GM12864 (cell line): ENCODE data around the gene TFPI2.

Source experiments
- DNase-seq: peaks from one replicate; pipeline ENCODE4 v3.0.0-alpha.2; 2011; ENCODE audit warnings: low read depth
- H3K4me3 ChIP-seq: 2 replicates; pipeline ENCODE4 v1.5.1; 2011; ENCODE audit warnings: mild to moderate bottlenecking, low read depth, low read length, control low read depth
- TF ChIP-seq, protein P1 (sequence below): IDR thresholded peaks from 2 replicates; pipeline ENCODE4 v1.5.1; 2011; ENCODE audit warnings: low read depth, mild to moderate bottlenecking, moderate library complexity, low read length, control low read depth, inconsistent platforms; ENCODE audit errors: missing control alignments

TFPI2 gene

DNA sequence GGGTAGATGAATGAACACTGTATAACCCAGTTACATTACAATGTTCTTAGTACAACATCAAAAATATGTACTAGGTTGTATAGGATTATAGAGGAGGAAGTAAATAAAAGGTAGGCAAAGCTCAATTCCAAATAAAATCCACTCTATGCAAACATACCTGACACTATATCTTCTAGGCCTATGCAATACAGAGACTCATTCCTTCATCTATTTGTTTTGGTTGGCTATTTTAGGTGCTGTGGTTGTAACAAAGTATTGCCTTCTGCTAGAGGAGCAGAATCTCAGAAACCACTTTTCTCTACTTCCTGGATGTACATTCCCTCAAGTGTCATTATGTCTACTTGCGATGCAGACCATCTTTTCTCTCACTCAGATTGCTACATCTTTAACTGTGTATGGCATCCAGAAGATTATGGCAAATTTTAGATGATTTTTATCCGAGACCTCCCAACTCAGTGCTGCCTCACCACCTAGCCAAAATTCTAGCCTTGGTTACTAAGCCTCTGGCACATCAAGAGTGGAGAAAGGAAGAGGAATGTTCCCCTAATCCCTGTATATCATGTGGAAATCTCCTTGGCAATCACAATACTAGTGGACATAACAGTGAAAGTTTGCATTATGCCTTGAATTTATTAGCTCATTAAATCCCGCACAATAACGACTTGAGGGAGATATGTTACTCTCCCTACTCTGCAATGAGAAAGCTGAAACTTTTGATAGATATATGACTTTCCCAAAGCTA, 5.5 kb upstream of the TFPI2 start:
- H3K4me3 ChIP-seq, result no peak overlapping the region
- DNase-seq, result no peak
- TF ChIP-seq, protein P1, sequence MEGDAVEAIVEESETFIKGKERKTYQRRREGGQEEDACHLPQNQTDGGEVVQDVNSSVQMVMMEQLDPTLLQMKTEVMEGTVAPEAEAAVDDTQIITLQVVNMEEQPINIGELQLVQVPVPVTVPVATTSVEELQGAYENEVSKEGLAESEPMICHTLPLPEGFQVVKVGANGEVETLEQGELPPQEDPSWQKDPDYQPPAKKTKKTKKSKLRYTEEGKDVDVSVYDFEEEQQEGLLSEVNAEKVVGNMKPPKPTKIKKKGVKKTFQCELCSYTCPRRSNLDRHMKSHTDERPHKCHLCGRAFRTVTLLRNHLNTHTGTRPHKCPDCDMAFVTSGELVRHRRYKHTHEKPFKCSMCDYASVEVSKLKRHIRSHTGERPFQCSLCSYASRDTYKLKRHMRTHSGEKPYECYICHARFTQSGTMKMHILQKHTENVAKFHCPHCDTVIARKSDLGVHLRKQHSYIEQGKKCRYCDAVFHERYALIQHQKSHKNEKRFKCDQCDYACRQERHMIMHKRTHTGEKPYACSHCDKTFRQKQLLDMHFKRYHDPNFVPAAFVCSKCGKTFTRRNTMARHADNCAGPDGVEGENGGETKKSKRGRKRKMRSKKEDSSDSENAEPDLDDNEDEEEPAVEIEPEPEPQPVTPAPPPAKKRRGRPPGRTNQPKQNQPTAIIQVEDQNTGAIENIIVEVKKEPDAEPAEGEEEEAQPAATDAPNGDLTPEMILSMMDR, result no peak

DNA sequence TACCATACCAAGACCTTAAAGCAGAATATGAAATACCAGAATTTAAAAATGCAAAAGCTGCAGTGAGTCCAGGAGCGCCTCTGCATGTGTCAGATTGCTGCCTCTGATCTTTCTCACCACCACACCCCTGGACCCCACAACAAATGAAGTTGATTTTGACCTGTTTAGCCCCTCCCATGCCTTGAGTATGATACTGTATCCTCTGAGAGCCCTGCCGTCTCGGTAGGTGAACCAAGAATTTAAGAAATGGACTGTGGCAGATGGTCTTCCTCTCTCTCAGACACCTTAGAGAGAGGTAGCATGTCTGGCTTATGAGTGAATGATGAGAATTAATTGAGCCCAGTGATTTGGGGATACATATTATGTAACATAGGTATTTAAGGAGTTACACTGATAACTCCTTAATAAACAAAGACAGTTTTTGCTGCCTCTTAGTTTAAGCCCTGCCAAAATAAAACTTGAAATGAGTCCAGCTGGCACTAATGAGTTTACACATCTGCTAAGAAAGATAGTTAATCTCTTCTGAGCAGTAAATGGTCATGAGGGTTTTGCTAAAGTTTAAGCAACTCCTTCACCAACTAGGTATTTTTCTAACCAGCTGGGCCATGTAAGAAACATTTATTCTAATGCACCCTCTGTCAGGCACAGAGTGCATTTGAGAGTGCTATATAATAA, 4.5 kb upstream of the TFPI2 start:
- no peak for DNase-seq
- TF ChIP-seq, protein P1, result no peak
- no peak overlapping the region for H3K4me3 ChIP-seq

DNA sequence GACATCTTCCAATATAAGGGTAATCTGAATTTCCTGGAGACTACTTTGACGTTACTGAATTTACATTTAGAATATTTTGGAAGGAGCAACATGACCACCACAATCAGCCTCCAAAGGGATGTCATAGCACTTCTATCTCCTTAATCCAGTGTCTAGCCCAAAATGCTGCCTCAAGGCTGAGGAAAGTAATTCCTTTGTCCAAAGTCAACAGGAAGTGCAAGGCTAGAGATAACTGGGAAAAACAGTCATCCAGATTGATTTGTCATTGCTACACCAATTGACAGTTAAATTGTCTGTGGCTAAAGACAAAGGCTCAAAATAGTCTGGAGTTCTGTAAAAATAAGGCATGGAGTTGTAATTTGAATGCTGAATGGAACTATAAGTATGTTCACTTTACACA, 3.9 kb upstream of the TFPI2 start:
- no peak overlapping the region for H3K4me3 ChIP-seq
- TF ChIP-seq, protein P1, result no peak
- no peak for DNase-seq

DNA sequence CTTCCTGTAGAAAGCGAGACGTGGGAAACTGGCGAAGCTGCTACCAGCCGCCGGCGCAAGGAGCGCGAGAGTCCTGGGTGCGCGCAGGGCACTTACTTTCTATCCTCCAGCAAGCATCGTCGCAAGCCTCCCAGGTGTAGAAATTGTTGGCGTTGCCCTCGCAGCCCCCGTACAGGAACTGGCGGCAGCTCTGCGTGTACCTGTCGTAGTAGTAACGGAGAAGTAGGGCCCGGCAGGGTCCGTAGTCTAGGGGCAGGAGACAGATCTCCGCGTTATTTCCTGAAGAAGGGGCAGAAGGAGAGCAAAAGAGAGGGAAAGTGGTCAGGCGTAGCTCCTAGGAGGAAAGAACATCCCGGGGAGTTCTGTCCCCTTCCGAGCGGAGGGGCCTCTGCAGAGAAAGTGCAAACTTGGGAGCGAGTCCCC, 501 bp downstream of the TFPI2 start:
- no peak for DNase-seq
- TF ChIP-seq, protein P1, result peak; percentile 5
- H3K4me3 ChIP-seq, result peak overlapping the region; percentile 31

DNA sequence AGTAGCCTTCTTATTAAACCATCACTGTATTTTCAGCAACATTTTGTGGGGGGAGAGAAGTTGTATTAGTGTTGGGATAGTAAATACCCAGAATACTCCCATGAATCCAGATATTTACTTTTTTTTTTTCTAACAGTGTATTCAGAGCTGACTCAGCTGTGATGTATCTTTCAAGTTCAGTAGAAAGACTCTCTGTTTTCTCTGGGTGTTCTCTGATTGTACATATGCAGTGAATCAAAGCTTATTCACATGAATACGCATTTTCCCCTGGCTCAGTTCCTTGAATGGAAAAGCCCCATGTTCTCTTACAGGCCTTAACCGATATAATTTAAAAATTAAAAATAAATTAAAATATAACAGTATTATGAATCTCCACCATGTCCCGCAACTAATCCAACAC, 1.3 kb downstream of the TFPI2 start:
- no peak overlapping the region for H3K4me3 ChIP-seq
- DNase-seq, result no peak

DNA sequence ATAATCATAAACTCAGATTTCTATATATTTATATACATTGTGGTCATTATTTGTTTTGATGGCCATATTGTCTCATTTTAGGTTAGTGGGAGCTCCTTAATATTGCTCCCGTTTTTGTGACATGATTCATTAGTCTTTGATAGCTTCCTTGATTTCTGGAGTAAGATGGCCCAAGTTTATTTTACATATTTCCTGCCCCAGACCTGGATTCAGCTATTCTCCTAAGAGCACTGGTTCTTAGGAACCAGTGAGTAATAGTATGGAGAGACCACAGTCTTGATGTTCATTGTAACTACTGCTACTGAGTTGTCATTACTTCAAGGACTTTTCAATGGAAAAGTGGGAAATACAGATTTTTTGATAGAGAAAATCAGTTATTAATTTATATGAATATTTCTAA, 6.0 kb downstream of the TFPI2 start:
- DNase-seq, result no peak
- TF ChIP-seq, protein P1, result no peak
- no peak overlapping the region for H3K4me3 ChIP-seq

More for the DNA sequence above, 1.3 kb downstream of the TFPI2 start:
- TF ChIP-seq, protein P1, result no peak
